Measurements from ENCODE around the gene GOSR2.
"Not testable (repeated sequence)": the region's sequence is repeated elsewhere in the genome, so short reads cannot be mapped to it uniquely, and the experiment has no call there.

The GOSR2 gene

DNA sequence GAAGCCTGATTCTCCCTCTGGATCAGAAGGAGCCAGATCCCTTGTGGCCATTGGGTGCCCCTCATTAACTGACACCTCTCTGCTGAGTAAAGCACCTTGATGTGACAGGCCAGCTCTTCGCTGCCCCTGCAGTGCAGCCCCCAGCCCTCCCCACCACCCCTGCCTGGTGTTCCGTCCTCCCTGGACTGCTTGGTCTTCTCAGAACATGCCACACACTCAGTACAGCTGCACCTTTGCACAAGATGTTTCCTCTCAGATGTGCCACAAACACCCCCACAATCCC is 20.2 kb downstream of the GOSR2 start:
- Histone ChIP-seq H3K9me3 (ENCODE audit: control insufficient read depth, low read length) (no peaks in the 10 kb centered on the region), H3K27me3 (ENCODE audit: control insufficient read depth, insufficient read depth, low read length) (no peaks in the 10 kb centered on the region), H3K36me3 (ENCODE audit: control insufficient read depth, insufficient read depth, low read length) (peaks cover 12% of the 10 kb centered on the region), H3K9ac (ENCODE audit: low read length) (no peak overlapping the region), H3K4me3 (ENCODE audit: low read length) (no peak overlapping the region), H3K4me1 (ENCODE audit: control insufficient read depth, insufficient read depth, low read length) (peaks cover 9% of the 10 kb centered on the region)

DNA sequence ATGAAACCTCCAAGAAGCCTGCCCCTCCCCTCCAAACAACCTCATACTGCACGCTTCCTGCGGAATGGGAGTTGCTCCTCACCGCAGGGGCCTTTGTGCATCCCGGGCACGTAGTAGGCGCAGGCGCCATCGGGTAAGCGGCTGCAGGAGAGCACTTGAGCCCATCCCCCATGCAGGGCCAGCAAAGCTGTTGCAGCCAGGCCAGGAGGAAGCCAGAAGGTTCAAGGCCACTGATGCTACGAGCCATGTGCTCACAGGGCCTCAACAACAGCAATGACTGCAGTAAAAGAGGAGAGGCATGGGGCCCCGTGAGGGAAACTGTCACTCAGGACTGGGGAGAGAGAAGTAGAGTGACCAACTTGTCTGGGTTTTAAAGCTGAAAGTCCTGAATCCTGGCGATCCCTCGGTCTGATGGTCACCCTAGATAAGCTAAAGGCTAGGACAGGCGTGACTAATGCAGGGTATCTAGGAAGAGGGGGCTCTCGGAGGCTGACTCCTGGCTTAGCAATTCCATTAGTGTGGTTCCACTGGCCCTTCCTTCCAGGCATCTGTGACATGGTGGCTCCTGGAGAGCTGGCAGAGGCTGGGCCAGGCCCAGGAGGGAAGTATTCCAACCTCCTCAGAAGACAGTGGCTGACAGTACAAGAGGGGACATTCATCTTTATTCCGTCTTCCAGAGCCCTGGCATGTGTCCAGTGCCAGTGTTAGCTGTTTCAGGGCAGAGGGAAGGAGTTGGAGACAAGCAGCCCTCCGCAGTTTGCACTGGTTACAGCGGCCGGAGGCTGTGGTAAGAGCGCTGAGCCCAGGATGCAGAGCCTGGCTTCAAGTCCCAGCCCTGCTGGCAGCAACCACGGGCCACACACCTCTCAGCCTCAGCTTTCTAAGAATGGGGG is 20.8 kb downstream of the GOSR2 start:
- peaks cover 9% of the 10 kb centered on the region for H3K4me1 ChIP-seq (ENCODE audit: control insufficient read depth, insufficient read depth, low read length)
- no peak overlapping the region for H3K9ac ChIP-seq (ENCODE audit: low read length)
- H3K27me3 ChIP-seq (ENCODE audit: control insufficient read depth, insufficient read depth, low read length): no peaks in the 10 kb centered on the region
- peaks cover 12% of the 10 kb centered on the region for H3K36me3 ChIP-seq (ENCODE audit: control insufficient read depth, insufficient read depth, low read length)
- no peak overlapping the region for H3K4me3 ChIP-seq (ENCODE audit: low read length)
- no peaks in the 10 kb centered on the region for H3K9me3 ChIP-seq (ENCODE audit: control insufficient read depth, low read length)

DNA sequence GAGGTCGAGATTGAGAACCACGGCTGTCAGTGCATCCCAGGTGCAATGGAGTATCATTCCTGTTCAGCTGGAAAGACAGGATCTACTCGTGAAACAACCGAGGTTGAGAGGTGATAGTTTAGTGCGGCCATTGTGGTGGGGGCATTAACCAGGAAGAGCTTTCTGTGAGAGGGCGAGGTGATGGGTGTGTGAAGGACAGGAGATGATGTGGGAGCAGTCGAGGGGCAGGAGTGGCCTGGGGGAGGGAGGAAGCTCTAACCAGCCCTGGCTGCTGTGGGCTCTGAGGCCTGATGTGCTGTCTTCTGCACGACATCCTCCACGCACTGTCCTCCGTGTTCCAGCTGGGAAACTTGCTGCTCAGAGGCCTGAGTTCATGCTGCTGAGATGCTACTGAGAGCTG is 22.0 kb downstream of the GOSR2 start:
- no peak overlapping the region for H3K4me3 ChIP-seq (ENCODE audit: low read length)
- H3K9me3 ChIP-seq (ENCODE audit: control insufficient read depth, low read length): no peaks in the 10 kb centered on the region
- no peaks in the 10 kb centered on the region for H3K27me3 ChIP-seq (ENCODE audit: control insufficient read depth, insufficient read depth, low read length)
- H3K36me3 ChIP-seq (ENCODE audit: control insufficient read depth, insufficient read depth, low read length): peaks cover 6% of the 10 kb centered on the region
- H3K9ac ChIP-seq (ENCODE audit: low read length): no peak overlapping the region
- peaks cover 9% of the 10 kb centered on the region for H3K4me1 ChIP-seq (ENCODE audit: control insufficient read depth, insufficient read depth, low read length)

DNA sequence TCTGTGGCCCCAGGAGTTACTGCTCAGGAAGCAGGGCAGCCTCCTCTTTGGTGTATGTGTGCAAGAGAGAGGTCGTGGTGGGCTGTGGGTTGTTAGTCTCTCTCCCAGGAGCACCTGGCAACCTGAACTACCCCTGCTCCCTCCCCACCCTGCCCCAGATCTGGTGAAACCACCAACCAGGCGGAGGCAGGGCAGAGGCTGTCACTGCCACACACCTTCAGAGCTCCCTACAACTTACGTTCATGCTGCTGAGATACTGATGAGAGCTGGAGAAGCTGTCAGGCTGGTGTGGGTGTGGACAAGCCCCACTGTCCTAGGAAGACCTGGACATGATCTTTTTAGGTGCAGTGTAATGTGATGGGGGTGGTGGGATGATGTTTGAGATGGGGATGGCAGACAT is 24.3 kb downstream of the GOSR2 start:
- peaks cover 4% of the 10 kb centered on the region for H3K27me3 ChIP-seq (ENCODE audit: control insufficient read depth, insufficient read depth, low read length)
- H3K9me3 ChIP-seq (ENCODE audit: control insufficient read depth, low read length): no peaks in the 10 kb centered on the region
- peaks cover 9% of the 10 kb centered on the region for H3K4me1 ChIP-seq (ENCODE audit: control insufficient read depth, insufficient read depth, low read length)
- no peaks in the 10 kb centered on the region for H3K36me3 ChIP-seq (ENCODE audit: control insufficient read depth, insufficient read depth, low read length)
- H3K4me3 ChIP-seq (ENCODE audit: low read length): no peak overlapping the region
- H3K9ac ChIP-seq (ENCODE audit: low read length): no peak overlapping the region

DNA sequence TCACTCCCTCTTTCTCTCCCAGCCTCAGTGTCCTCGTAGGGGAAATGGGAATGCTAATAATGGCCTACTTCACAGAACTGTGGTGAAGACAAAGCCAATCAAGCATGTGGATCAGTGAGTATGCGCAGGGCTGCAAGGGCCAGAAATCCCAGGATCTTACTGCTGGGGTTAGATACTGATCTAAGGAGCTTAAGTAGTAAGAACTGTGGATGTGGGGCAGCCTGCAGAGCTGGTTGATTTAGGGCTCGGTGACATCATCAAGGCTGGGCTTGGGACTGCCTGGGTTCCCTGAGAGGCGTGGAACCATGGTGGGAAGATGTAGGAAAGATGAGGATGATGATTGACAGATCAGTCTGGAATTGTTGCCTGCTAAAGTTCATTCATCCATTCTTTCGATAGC is 25.6 kb downstream of the GOSR2 start:
- Histone ChIP-seq H3K4me1 (ENCODE audit: control insufficient read depth, insufficient read depth, low read length) (peaks cover 4% of the 10 kb centered on the region), H3K4me3 (ENCODE audit: low read length) (no peak overlapping the region), H3K9me3 (ENCODE audit: control insufficient read depth, low read length) (no peaks in the 10 kb centered on the region), H3K36me3 (ENCODE audit: control insufficient read depth, insufficient read depth, low read length) (no peaks in the 10 kb centered on the region), H3K27me3 (ENCODE audit: control insufficient read depth, insufficient read depth, low read length) (peaks cover 7% of the 10 kb centered on the region), H3K9ac (ENCODE audit: low read length) (no peak overlapping the region)

DNA sequence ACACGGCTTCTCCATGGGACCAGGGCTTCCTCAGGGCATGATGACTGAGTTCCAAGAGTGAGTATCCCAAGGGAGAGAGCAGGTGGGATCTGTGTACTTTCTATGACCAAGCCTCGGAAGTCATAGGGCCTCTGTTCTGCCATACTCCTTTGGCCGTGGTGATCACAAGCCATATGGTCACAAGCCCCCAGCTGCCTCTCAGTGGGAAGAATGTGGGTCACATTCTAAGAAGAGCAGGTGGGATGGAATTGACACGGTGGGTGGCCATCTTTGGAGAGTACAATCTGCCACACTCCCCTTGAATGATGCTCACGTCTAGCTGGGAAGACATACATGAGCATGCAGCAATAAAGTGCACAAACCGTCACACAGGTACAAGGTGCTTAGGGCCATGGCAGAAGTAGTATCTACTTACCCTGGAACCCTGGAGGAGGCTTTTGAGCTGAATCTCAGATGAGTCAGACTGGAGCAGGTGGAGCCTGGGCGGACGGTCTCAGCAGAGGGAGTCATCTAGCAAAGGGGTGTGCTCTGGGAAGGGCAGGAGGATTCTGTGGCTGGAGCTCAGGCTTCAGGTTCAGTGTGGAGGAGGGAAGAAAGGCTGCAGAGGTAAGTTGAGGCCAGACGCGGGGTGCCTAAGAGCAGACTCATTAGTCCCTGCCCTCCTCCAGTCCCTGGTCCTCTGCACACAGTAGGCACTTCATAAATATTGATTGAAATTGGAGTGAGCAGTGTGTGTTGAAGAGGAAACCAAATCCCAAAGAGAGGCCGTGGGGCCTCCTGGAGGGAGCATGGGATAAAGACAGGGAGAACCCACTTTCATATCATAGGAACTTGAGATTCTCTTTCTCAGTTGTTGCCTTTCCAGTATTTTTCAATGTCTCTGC is 26.6 kb downstream of the GOSR2 start:
- H3K9ac ChIP-seq (ENCODE audit: low read length): no peak overlapping the region
- no peaks in the 10 kb centered on the region for H3K9me3 ChIP-seq (ENCODE audit: control insufficient read depth, low read length)
- no peaks in the 10 kb centered on the region for H3K4me1 ChIP-seq (ENCODE audit: control insufficient read depth, insufficient read depth, low read length)
- H3K36me3 ChIP-seq (ENCODE audit: control insufficient read depth, insufficient read depth, low read length): no peaks in the 10 kb centered on the region
- H3K27me3 ChIP-seq (ENCODE audit: control insufficient read depth, insufficient read depth, low read length): peaks cover 7% of the 10 kb centered on the region
- H3K4me3 ChIP-seq (ENCODE audit: low read length): no peak overlapping the region

DNA sequence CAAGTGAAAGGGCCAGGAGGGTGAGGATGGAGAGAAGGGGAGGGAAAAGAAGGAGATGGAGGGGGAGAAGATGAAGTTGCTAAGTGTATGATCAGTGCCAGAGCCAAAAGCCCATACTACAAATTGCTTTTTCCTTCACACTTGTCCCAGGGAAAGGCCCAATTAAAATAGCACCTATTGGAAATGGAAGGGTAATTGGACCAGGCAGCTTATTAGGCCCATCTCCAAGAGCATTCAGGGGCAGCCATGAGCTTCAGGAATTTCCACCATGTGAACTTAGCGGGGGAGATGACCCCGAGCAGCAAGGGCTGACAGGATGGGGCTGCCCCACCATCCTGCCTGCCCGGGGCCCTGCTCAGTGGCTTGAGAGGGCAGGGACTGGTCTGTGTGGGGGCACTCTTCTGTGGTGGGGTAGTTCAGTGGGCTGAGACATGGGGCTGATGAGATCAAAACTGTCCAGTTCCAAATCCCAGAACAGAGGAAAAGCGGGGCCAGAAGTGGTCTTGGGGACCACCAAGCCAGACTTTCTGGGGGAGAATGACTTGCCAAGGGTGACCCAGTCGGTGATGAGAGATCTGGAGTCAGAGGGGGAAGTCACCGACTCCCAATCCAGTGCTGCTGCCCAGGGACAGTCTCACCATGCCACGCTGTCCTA is 27.5 kb downstream of the GOSR2 start:
- Histone ChIP-seq H3K27me3 (ENCODE audit: control insufficient read depth, insufficient read depth, low read length) (peaks cover 7% of the 10 kb centered on the region), H3K9me3 (ENCODE audit: control insufficient read depth, low read length) (no peaks in the 10 kb centered on the region), H3K9ac (ENCODE audit: low read length) (no peak overlapping the region), H3K4me1 (ENCODE audit: control insufficient read depth, insufficient read depth, low read length) (no peaks in the 10 kb centered on the region), H3K4me3 (ENCODE audit: low read length) (no peak overlapping the region), H3K36me3 (ENCODE audit: control insufficient read depth, insufficient read depth, low read length) (no peaks in the 10 kb centered on the region)

DNA sequence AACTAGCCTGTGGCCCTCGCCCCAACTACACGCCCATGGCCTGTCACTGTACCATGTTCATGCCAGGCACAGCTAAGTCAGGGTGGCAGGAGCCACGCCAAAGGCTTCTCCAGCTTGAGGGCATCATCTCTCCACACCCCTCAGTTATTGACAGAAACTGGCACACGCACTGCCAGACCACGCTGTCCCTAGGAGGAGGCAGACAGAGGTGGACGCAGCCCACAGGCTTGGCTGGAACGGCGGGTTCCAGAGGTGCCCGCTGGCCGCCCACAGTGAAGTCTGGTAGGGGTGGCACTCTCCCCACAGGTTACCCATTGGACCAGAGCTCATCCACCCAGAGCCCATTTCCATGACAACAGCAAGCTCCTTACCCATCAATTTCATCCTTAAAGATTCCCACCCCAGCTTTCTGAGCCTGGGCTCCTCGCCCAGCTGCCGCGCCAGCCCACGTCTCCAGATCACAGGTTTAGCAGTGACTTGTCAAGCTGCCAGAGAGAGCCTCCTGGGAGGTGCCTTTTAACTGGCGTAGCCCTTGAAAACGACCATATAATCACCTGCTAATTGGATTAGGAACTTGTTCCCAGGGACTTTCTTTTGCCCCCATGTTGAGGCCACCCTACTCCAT is 28.1 kb downstream of the GOSR2 start:
- Histone ChIP-seq H3K4me1 (ENCODE audit: control insufficient read depth, insufficient read depth, low read length) (no peaks in the 10 kb centered on the region), H3K27me3 (ENCODE audit: control insufficient read depth, insufficient read depth, low read length) (peaks cover 7% of the 10 kb centered on the region), H3K9ac (ENCODE audit: low read length) (no peak overlapping the region), H3K36me3 (ENCODE audit: control insufficient read depth, insufficient read depth, low read length) (no peaks in the 10 kb centered on the region), H3K9me3 (ENCODE audit: control insufficient read depth, low read length) (no peaks in the 10 kb centered on the region), H3K4me3 (ENCODE audit: low read length) (no peak overlapping the region)

DNA sequence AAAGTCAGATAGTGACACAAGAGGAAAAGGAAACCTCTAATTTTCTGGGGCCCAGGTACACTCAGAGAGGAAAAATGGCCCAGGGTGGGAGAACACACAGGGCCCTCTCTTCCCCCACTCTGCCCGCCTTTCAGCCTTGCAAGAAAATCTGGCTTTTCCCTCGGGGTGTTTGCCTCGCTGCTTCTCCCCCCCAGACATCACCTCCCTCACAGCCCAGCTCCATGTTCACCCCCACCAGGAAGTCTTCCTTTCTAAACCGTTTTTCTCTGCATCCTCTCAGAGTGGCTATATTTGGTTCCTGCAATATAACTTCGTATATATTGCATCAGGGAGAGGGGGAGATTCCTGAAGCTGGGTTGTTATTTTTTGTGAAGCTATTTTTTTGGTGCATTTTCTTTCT is 28.7 kb downstream of the GOSR2 start:
- no peaks in the 10 kb centered on the region for H3K9me3 ChIP-seq (ENCODE audit: control insufficient read depth, low read length)
- no peak overlapping the region for H3K4me3 ChIP-seq (ENCODE audit: low read length)
- no peak overlapping the region for H3K9ac ChIP-seq (ENCODE audit: low read length)
- no peaks in the 10 kb centered on the region for H3K36me3 ChIP-seq (ENCODE audit: control insufficient read depth, insufficient read depth, low read length)
- no peaks in the 10 kb centered on the region for H3K4me1 ChIP-seq (ENCODE audit: control insufficient read depth, insufficient read depth, low read length)
- H3K27me3 ChIP-seq (ENCODE audit: control insufficient read depth, insufficient read depth, low read length): peaks cover 7% of the 10 kb centered on the region

DNA sequence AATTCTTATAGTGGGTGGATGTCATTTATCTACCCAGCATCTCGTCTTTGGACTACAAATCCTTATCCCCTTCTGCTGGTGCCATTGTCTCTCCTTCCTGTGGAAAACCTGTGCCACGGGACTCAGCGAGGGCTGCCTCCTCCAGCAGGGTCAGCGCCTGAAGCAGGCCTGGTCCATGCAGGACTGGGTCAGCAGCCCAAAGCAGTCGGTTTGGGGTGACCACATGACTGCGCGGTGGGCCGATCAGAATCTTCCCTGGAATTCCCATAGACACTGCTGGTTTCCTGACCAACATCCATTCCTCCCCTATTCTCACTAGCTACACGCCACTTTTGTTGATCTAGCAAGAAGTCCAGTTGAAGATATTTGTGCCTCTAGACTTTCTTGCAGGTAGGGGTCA is 29.2 kb downstream of the GOSR2 start:
- no peak overlapping the region for H3K4me3 ChIP-seq (ENCODE audit: low read length)

DNA sequence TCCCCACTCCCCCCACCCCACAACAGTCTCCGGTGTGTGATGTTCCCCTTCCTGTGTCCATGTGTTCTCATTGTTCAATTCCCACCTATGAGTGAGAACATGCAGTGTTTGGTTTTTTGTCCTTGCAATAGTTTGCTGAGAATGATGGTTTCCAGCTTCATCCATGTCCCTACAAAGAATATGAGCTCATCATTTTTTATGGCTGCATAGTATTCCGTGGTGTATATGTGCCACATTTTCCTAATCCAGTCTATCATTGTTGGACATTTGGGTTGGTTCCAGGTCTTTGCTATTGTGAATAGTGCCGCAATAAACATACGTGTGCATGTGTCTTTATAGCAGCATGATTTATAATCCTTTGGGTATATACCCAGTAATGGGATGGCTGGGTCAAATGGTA is 30.2 kb downstream of the GOSR2 start:
- H3K9me3 ChIP-seq (ENCODE audit: control insufficient read depth, low read length); H3K36me3 ChIP-seq (ENCODE audit: control insufficient read depth, insufficient read depth, low read length); H3K4me3 ChIP-seq (ENCODE audit: low read length); H3K27me3 ChIP-seq (ENCODE audit: control insufficient read depth, insufficient read depth, low read length); H3K4me1 ChIP-seq (ENCODE audit: control insufficient read depth, insufficient read depth, low read length); H3K9ac ChIP-seq (ENCODE audit: low read length): not testable (repeated sequence)

More for the DNA sequence above, 29.2 kb downstream of the GOSR2 start:
- Histone ChIP-seq H3K9me3 (ENCODE audit: control insufficient read depth, low read length) (no peaks in the 10 kb centered on the region), H3K36me3 (ENCODE audit: control insufficient read depth, insufficient read depth, low read length) (no peaks in the 10 kb centered on the region), H3K4me1 (ENCODE audit: control insufficient read depth, insufficient read depth, low read length) (no peaks in the 10 kb centered on the region), H3K9ac (ENCODE audit: low read length) (no peak overlapping the region), H3K27me3 (ENCODE audit: control insufficient read depth, insufficient read depth, low read length) (peaks cover 7% of the 10 kb centered on the region)
